GM13976 (cell line): ENCODE data around the gene SLC35F4.

ENCODE experiments used
- DNase-seq: peaks from one replicate; pipeline ENCODE4 v3.0.0; 2012; ENCODE audit warnings: low spot score
- in situ Hi-C: fragments of 300-500 bp; cut with MboI; formaldehyde crosslinking; loops from one replicate; pipeline ENCODE4 v1.12.0; 2022; ENCODE audit warnings: low sequenced_read_pairs, mixed read lengths, inconsistent platforms; ENCODE audit not compliant: unreplicated experiment
- TF ChIP-seq, protein P1 (sequence below): IDR thresholded peaks from 2 replicates; pipeline ENCODE4 v1.5.1; 2012; ENCODE audit warnings: borderline replicate concordance, mild to moderate bottlenecking; ENCODE audit not compliant: insufficient read depth; ENCODE audit errors: extremely low read depth, missing control alignments, control extremely low read depth

Gene SLC35F4

GRCh38 chr14:57533214-57533613, 332.7 kb downstream of the SLC35F4 start:
- TF ChIP-seq, protein P1, sequence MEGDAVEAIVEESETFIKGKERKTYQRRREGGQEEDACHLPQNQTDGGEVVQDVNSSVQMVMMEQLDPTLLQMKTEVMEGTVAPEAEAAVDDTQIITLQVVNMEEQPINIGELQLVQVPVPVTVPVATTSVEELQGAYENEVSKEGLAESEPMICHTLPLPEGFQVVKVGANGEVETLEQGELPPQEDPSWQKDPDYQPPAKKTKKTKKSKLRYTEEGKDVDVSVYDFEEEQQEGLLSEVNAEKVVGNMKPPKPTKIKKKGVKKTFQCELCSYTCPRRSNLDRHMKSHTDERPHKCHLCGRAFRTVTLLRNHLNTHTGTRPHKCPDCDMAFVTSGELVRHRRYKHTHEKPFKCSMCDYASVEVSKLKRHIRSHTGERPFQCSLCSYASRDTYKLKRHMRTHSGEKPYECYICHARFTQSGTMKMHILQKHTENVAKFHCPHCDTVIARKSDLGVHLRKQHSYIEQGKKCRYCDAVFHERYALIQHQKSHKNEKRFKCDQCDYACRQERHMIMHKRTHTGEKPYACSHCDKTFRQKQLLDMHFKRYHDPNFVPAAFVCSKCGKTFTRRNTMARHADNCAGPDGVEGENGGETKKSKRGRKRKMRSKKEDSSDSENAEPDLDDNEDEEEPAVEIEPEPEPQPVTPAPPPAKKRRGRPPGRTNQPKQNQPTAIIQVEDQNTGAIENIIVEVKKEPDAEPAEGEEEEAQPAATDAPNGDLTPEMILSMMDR, result no peak
- no peak for DNase-seq
- in situ Hi-C loops, result loop anchor here (25.0 kb wide), 1 partner anchor 529 kb away; no protein-coding TSS in a partner anchor

DNA sequence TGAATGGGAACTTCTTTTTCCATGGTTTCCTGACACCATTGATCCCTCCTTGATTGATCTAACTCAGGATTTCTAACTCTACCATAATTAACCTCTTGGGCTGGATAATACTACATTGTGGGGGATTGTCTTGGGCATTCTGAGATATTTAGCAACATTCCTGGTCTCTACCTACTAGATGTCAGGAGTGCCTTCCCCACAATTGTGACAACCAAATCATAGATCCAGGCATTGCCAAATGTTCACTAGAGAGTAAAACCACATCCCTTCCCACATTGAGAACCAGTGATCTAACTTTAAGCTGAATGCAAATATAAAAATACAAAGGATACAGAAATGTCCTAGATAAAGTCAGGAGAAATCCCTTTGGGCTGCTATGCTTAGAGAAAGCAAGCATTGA, 335.3 kb downstream of the SLC35F4 start:
- in situ Hi-C loops, result loop anchor here (25.0 kb wide), 1 partner anchor 532 kb away; no protein-coding TSS in a partner anchor

GRCh38 chr14:57526942-57527341, 338.9 kb downstream of the SLC35F4 start:
- in situ Hi-C loops, result loop anchor here (25.0 kb wide), 1 partner anchor 535 kb away; no protein-coding TSS in a partner anchor
- TF ChIP-seq, protein P1, result no peak
- no peak for DNase-seq

More for the DNA sequence above, 335.3 kb downstream of the SLC35F4 start:
- TF ChIP-seq, protein P1, result no peak
- DNase-seq, result no peak

DNA sequence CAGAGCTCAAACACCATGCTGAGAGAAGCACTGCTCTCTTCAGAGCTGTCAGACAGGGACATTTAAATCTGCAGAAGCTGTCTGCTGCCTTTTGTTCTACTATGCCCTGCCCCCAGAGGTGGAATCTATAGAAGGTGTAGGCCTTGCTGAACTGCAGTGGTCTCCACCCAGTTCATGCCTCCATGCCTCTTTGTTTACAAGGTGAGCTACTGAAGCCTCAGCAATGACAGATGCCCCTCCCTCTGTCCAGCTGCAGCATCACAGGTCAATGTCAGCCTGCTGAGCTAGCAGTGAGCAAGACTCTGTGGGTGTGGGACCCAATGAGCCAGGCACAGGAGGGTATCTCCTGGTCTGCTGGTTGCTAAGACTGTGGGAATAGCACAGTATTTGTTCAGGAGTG, 346.8 kb downstream of the SLC35F4 start:
- TF ChIP-seq, protein P1, result no peak
- no peak for DNase-seq
- in situ Hi-C loops, result no loop called here
